ENCODE data around the gene DAB2.

The DAB2 gene

DNA sequence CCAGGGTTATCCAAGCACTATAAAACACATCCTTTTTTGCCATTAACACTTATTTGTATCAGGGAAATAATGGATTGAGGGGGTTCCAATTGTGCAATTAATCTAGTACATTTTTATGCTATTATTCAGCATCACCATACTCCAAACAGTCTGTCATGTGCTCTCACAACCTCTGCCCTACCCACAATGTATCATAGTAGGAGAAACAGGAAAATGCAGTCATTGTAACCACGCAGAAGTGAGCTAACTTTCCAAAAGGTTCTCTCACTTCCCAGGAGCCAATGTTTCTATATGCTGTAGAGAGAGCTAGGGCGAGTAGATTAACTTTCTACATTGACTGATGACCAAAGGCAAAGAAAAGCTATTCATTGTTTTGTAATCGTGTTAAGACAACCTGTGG lies 29.8 kb downstream of the DAB2 start:
- TF ChIP-seq TRIM28 (IDR thresholded peaks at IDR 0.05; ENCODE audit: borderline replicate concordance, low read length), result no peak
- no peak for TF ChIP-seq ZNF544 (tag by site-specific recombination; IDR thresholded peaks at IDR 0.05)
- TF ChIP-seq, protein P1, sequence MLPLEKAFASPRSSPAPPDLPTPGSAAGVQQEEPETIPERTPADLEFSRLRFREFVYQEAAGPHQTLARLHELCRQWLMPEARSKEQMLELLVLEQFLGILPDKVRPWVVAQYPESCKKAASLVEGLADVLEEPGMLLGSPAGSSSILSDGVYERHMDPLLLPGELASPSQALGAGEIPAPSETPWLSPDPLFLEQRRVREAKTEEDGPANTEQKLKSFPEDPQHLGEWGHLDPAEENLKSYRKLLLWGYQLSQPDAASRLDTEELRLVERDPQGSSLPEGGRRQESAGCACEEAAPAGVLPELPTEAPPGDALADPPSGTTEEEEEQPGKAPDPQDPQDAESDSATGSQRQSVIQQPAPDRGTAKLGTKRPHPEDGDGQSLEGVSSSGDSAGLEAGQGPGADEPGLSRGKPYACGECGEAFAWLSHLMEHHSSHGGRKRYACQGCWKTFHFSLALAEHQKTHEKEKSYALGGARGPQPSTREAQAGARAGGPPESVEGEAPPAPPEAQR (tag by site-specific recombination; IDR thresholded peaks at IDR 0.05), result no peak
- no peak for TF ChIP-seq KLF16 (tag by site-specific recombination; IDR thresholded peaks at IDR 0.05)
- TF ChIP-seq ZNF292 (tag by site-specific recombination; IDR thresholded peaks at IDR 0.05; ENCODE audit: borderline replicate concordance, low read depth), result no peak
- no peak for TF ChIP-seq ZNF366 (tag by site-specific recombination; conservative IDR thresholded peaks at IDR 0.05)
- no peak for TF ChIP-seq ZNF621 (tag by site-specific recombination; IDR thresholded peaks at IDR 0.05)
- no peak for TF ChIP-seq ZNF404 (tag by site-specific recombination; IDR thresholded peaks at IDR 0.05)
- no peak for TF ChIP-seq OSR2 (tag by site-specific recombination; IDR thresholded peaks at IDR 0.05)
- TF ChIP-seq, protein P2, sequence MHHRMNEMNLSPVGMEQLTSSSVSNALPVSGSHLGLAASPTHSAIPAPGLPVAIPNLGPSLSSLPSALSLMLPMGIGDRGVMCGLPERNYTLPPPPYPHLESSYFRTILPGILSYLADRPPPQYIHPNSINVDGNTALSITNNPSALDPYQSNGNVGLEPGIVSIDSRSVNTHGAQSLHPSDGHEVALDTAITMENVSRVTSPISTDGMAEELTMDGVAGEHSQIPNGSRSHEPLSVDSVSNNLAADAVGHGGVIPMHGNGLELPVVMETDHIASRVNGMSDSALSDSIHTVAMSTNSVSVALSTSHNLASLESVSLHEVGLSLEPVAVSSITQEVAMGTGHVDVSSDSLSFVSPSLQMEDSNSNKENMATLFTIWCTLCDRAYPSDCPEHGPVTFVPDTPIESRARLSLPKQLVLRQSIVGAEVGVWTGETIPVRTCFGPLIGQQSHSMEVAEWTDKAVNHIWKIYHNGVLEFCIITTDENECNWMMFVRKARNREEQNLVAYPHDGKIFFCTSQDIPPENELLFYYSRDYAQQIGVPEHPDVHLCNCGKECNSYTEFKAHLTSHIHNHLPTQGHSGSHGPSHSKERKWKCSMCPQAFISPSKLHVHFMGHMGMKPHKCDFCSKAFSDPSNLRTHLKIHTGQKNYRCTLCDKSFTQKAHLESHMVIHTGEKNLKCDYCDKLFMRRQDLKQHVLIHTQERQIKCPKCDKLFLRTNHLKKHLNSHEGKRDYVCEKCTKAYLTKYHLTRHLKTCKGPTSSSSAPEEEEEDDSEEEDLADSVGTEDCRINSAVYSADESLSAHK (tag by site-specific recombination; IDR thresholded peaks at IDR 0.05), result no peak
- no peak for TF ChIP-seq MYNN (tag by site-specific recombination; IDR thresholded peaks at IDR 0.05; ENCODE audit: borderline replicate concordance)
- no peak for TF ChIP-seq ZNF548 (tag by site-specific recombination; IDR thresholded peaks at IDR 0.05)
- no peak for TF ChIP-seq YY2 (tag by site-specific recombination; IDR thresholded peaks at IDR 0.05)
- TF ChIP-seq ZNF521 (tag by site-specific recombination; IDR thresholded peaks at IDR 0.05), result no peak
- no peak for TF ChIP-seq ZNF677 (tag by site-specific recombination; IDR thresholded peaks at IDR 0.05)
- TF ChIP-seq ZNF266 (tag by site-specific recombination; IDR thresholded peaks at IDR 0.05; ENCODE audit: low read depth), result no peak
- no peak for TF ChIP-seq ZNF133 (tag by site-specific recombination; IDR thresholded peaks at IDR 0.05)
- Histone ChIP-seq H3K36me3 (ENCODE audit: control insufficient read depth in 2 of 2, insufficient read depth in 1 of 2, low read length in 2 of 2) (peaks cover 0 to 20% of the 10 kb centered on the region in 2 experiments; a peak in 2 of 3 replicates), H3K4me3 (ENCODE audit: low read depth, low read length) (no peak overlapping the region), H3K27ac (ENCODE audit: extremely low read depth, low read depth, low read length) (no peak overlapping the region), H3K9me3 (ENCODE audit: control insufficient read depth, insufficient read depth, low read depth, low read length) (no peaks in the 10 kb centered on the region), H3K4me1 (ENCODE audit: control insufficient read depth, insufficient read depth, low read length) (0 out of 2 replicates have a peak, but pooled peaks cover 5% of the 10 kb centered on the region)
- ChIA-PET POLR2A (no interaction called here), CTCF (interaction anchor here (0.6 to 1.0 kb wide), 3 partner anchors 18 to 125 kb away, joined by 3 read pairs; partner anchors contain the start of gene DAB2)

DNA sequence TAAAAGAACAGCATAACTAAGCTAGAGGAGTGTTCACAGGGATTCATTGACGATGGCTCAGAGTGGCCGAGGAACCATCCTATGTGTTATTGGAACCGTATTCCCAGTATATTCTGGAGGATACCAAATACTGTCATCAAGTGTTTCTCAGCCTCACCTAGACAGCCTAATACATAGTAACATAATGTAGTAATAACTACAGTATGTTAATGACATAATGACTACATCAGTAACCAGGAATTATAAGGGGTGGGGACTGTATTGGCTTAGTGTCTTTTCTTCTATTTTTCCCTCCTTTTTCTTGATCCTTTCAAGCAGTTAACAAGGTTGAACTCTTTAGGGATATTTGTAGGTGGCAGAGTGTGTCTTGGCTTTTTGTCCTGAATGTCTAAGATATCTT lies 33.8 kb downstream of the DAB2 start:
- TF ChIP-seq ZNF132 (tag by site-specific recombination; IDR thresholded peaks at IDR 0.05; ENCODE audit: borderline replicate concordance) (no peak), ZNF626 (tag by site-specific recombination; IDR thresholded peaks at IDR 0.05) (no peak), ZNF623 (tag by site-specific recombination; IDR thresholded peaks at IDR 0.05) (no peak), ZNF140 (tag by site-specific recombination; IDR thresholded peaks at IDR 0.05) (no peak), ZNF514 (tag by site-specific recombination; IDR thresholded peaks at IDR 0.05) (no peak), ZNF777 (tag by site-specific recombination; IDR thresholded peaks at IDR 0.05; ENCODE audit: borderline replicate concordance) (no peak), ZNF169 (tag by site-specific recombination; IDR thresholded peaks at IDR 0.05) (no peak)
- TF ChIP-seq, protein P3, sequence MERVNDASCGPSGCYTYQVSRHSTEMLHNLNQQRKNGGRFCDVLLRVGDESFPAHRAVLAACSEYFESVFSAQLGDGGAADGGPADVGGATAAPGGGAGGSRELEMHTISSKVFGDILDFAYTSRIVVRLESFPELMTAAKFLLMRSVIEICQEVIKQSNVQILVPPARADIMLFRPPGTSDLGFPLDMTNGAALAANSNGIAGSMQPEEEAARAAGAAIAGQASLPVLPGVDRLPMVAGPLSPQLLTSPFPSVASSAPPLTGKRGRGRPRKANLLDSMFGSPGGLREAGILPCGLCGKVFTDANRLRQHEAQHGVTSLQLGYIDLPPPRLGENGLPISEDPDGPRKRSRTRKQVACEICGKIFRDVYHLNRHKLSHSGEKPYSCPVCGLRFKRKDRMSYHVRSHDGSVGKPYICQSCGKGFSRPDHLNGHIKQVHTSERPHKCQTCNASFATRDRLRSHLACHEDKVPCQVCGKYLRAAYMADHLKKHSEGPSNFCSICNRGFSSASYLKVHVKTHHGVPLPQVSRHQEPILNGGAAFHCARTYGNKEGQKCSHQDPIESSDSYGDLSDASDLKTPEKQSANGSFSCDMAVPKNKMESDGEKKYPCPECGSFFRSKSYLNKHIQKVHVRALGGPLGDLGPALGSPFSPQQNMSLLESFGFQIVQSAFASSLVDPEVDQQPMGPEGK (tag by site-specific recombination; IDR thresholded peaks at IDR 0.05), result no peak
- TF ChIP-seq, protein P4, sequence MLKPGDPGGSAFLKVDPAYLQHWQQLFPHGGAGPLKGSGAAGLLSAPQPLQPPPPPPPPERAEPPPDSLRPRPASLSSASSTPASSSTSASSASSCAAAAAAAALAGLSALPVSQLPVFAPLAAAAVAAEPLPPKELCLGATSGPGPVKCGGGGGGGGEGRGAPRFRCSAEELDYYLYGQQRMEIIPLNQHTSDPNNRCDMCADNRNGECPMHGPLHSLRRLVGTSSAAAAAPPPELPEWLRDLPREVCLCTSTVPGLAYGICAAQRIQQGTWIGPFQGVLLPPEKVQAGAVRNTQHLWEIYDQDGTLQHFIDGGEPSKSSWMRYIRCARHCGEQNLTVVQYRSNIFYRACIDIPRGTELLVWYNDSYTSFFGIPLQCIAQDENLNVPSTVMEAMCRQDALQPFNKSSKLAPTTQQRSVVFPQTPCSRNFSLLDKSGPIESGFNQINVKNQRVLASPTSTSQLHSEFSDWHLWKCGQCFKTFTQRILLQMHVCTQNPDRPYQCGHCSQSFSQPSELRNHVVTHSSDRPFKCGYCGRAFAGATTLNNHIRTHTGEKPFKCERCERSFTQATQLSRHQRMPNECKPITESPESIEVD (tag by site-specific recombination; IDR thresholded peaks at IDR 0.05), result no peak
- TF ChIP-seq, protein P5, sequence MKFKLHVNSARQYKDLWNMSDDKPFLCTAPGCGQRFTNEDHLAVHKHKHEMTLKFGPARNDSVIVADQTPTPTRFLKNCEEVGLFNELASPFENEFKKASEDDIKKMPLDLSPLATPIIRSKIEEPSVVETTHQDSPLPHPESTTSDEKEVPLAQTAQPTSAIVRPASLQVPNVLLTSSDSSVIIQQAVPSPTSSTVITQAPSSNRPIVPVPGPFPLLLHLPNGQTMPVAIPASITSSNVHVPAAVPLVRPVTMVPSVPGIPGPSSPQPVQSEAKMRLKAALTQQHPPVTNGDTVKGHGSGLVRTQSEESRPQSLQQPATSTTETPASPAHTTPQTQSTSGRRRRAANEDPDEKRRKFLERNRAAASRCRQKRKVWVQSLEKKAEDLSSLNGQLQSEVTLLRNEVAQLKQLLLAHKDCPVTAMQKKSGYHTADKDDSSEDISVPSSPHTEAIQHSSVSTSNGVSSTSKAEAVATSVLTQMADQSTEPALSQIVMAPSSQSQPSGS (tag by site-specific recombination; IDR thresholded peaks at IDR 0.05; ENCODE audit: low read depth), result no peak
- Histone ChIP-seq H3K36me3 (ENCODE audit: control insufficient read depth in 2 of 2, insufficient read depth in 1 of 2, low read length in 2 of 2) (peaks cover 3 to 32% of the 10 kb centered on the region in 2 experiments), H3K4me1 (ENCODE audit: control insufficient read depth, insufficient read depth, low read length) (no peaks in the 10 kb centered on the region), H3K27ac (ENCODE audit: extremely low read depth, low read depth, low read length) (no peak overlapping the region), H3K9me3 (ENCODE audit: control insufficient read depth, insufficient read depth, low read depth, low read length) (no peaks in the 10 kb centered on the region), H3K4me3 (ENCODE audit: low read depth, low read length) (no peak overlapping the region)
- CTCF ChIA-PET, result no interaction called here
- POLR2A ChIA-PET, result no interaction called here

All from HEK293 (cell line).